Neural progenitor cell (in vitro differentiated cells): ENCODE results near the gene IPO13.

Experiments
- EZH2 ChIP-seq: fragments of 200-600 bp; sonication (generic); IDR thresholded peaks from 2 replicates; pipeline ENCODE4 v1.6.1; 2017; ENCODE audit warnings: antibody characterized with exemption, mild to moderate bottlenecking, moderate library complexity
- TF ChIP-seq, protein P1 (sequence below): fragments of 200-600 bp; sonication (generic); IDR thresholded peaks from 2 replicates; pipeline ENCODE4 v1.5.1; 2017; ENCODE audit warnings: antibody characterized with exemption, mild to moderate bottlenecking

DNA sequence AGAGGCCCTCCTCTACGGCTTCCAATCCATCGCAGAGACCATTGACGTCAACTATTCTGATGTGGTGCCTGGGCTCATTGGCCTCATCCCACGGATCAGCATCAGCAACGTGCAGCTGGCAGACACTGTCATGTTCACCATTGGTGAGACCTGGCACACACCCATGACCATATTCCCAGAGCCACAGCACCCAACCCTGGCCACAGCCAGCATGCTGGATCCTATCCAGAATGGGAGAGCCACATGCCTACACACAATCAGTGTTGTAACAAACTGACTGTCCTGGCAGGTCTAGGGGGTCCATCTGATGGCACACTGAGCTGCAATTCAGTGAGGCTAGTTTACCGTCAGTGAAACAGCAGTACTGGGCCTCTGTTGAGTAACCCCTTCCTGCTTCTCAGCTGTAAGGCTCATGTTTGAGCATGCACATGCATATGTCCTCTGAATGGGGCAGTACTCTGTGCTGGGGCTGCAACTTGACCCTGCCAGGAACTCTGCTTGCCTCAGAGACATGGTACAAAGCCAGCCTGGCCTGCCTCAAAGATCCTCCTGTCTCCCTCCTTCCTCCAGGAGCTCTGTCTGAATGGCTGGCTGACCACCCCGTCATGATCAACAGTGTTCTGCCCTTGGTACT is 10.8 kb downstream of the IPO13 start:
- TF ChIP-seq, protein P1, sequence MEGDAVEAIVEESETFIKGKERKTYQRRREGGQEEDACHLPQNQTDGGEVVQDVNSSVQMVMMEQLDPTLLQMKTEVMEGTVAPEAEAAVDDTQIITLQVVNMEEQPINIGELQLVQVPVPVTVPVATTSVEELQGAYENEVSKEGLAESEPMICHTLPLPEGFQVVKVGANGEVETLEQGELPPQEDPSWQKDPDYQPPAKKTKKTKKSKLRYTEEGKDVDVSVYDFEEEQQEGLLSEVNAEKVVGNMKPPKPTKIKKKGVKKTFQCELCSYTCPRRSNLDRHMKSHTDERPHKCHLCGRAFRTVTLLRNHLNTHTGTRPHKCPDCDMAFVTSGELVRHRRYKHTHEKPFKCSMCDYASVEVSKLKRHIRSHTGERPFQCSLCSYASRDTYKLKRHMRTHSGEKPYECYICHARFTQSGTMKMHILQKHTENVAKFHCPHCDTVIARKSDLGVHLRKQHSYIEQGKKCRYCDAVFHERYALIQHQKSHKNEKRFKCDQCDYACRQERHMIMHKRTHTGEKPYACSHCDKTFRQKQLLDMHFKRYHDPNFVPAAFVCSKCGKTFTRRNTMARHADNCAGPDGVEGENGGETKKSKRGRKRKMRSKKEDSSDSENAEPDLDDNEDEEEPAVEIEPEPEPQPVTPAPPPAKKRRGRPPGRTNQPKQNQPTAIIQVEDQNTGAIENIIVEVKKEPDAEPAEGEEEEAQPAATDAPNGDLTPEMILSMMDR = no peak
- TF ChIP-seq EZH2 = no peak
